Retinal pigment epithelial cell (primary cell): ENCODE results near the gene PHLDA2.

ENCODE experiments used
- DNase-seq: peaks from one replicate; pipeline ENCODE4 v3.0.0-alpha.2; 2010; ENCODE audit warnings: low read depth
- H3K4me3 ChIP-seq: 2 replicates; pipeline ENCODE4 v1.5.1; 2011; ENCODE audit warnings: mild to moderate bottlenecking, low read length, control low read depth, moderate library complexity
- CTCF ChIP-seq: conservative IDR thresholded peaks from 2 replicates; pipeline ENCODE4 v1.5.1; 2011; ENCODE audit warnings: low read depth, low read length, control low read depth, inconsistent platforms

The PHLDA2 gene

GRCh38 chr11:2916892-2917645, 12.2 kb downstream of the PHLDA2 start:
- TF ChIP-seq CTCF = no peak
- no peak for DNase-seq

GRCh38 chr11:2916114-2916891, 12.9 kb downstream of the PHLDA2 start:
- DNase-seq = no peak
- no peak for TF ChIP-seq CTCF
- no peak overlapping the region for H3K4me3 ChIP-seq

More at GRCh38 chr11:2916892-2917645, 12.2 kb downstream of the PHLDA2 start:
- H3K4me3 ChIP-seq = no peak overlapping the region

- H3K4me3 ChIP-seq = no peak overlapping the region
- no peak for TF ChIP-seq CTCF
Observed at GRCh38 chr11:2915473-2915872, 13.7 kb downstream of the PHLDA2 start.

GRCh38 chr11:2914455-2915195, 14.6 kb downstream of the PHLDA2 start:
- H3K4me3 ChIP-seq = no peak overlapping the region
- TF ChIP-seq CTCF = no peak
- DNase-seq = no peak

More at GRCh38 chr11:2915473-2915872, 13.7 kb downstream of the PHLDA2 start:
- DNase-seq = no peak

- no peak for DNase-seq
- TF ChIP-seq CTCF = no peak
- no peak overlapping the region for H3K4me3 ChIP-seq
Observed at GRCh38 chr11:2913776-2914175, 15.4 kb downstream of the PHLDA2 start.

GRCh38 chr11:2913019-2913431, 16.2 kb downstream of the PHLDA2 start:
- no peak for DNase-seq
- TF ChIP-seq CTCF = no peak
- H3K4me3 ChIP-seq = no peak overlapping the region
